PC-3 (cell line): ENCODE results near the gene GLIPR1L1. TPM values are rescaled to one million over a fixed set of nuclear protein-coding genes. Genes with fewer than 3 reads are reported as not detected.

ENCODE experiments used
- ATAC-seq: fragments of 200-7000 bp; cut with Tn5 transposase; 2 replicates; pipeline ENCODE4 v1.9.1; 2020; ENCODE audit warnings: mild to moderate bottlenecking, moderate library complexity
- BruUV-seq: library from RNA; stranded (reverse); fragments of 400-500 nt; replicated peaks from 2 replicates; lab custom pipeline; 2021; lab: Mats Ljungman, UMichigan
- CTCF ChIA-PET: fragments of 300-600 bp; sonication (Branson Sonifier 250); formaldehyde crosslinking; loops from one replicate; lab custom pipeline; 2022; ENCODE audit warnings: antibody characterized with exemption; lab: Charles Lee
- POLR2A ChIA-PET: fragments of 300-600 bp; sonication (Branson Sonifier 250); formaldehyde crosslinking; loops from one replicate; lab custom pipeline; 2022; ENCODE audit warnings: antibody characterized with exemption; ENCODE audit not compliant: unreplicated experiment; lab: Charles Lee
- DNase-seq: peaks from one replicate; pipeline ENCODE4 v3.0.0-alpha.2; 2015
- H2AFZ ChIP-seq: fragments of 300-600 bp; sonication (generic); 2 replicates; pipeline ENCODE4 v1.6.0; 2016; ENCODE audit warnings: antibody characterized with exemption, low read length
- H3F3A ChIP-seq: fragments of 300-600 bp; sonication (generic); one replicate; pipeline ENCODE4 v1.6.0; 2017; ENCODE audit warnings: antibody characterized with exemption, low read length, control low read depth, mild to moderate bottlenecking; ENCODE audit not compliant: unreplicated experiment
- H3K27ac ChIP-seq: fragments of 300-600 bp; sonication (generic); 2 replicates; pipeline ENCODE4 v1.5.1; 2016; ENCODE audit warnings: mild to moderate bottlenecking, low read length
- H3K27me3 ChIP-seq: fragments of 300-600 bp; sonication (generic); 2 replicates; pipeline ENCODE4 v1.6.1; 2016; ENCODE audit warnings: low read length, mixed read lengths
- H3K36me3 ChIP-seq: fragments of 300-600 bp; sonication (generic); 2 replicates; pipeline ENCODE4 v1.6.1; 2016; ENCODE audit warnings: low read depth, mixed run types, low read length, mixed read lengths
- H3K4me1 ChIP-seq: fragments of 300-600 bp; sonication (generic); 2 replicates; pipeline ENCODE4 v1.5.1; 2016; ENCODE audit warnings: low read length; ENCODE audit not compliant: insufficient read depth
- H3K4me2 ChIP-seq: fragments of 300-600 bp; sonication (generic); 2 replicates; pipeline ENCODE4 v1.6.0; 2016; ENCODE audit warnings: low read length
- H3K4me3 ChIP-seq: fragments of 300-600 bp; sonication (generic); 2 replicates; pipeline ENCODE4 v1.5.1; 2016; ENCODE audit warnings: mild to moderate bottlenecking, low read length, mixed read lengths
- H3K79me2 ChIP-seq: fragments of 300-600 bp; sonication (generic); 2 replicates; pipeline ENCODE4 v1.6.1; 2017; ENCODE audit warnings: low read length, mixed read lengths
- H3K9ac ChIP-seq: fragments of 300-600 bp; sonication (generic); 2 replicates; pipeline ENCODE4 v1.6.0; 2016; ENCODE audit warnings: mild to moderate bottlenecking, low read length
- H3K9me2 ChIP-seq: fragments of 300-600 bp; sonication (generic); replicated peaks from 2 replicates; pipeline ENCODE4 v1.6.1; 2016; ENCODE audit warnings: mixed run types, low read length, mixed read lengths
- H3K9me3 ChIP-seq: fragments of 300-600 bp; sonication (generic); 2 replicates; pipeline ENCODE4 v1.6.1; 2016; ENCODE audit warnings: low read length, mixed read lengths
- H4K20me1 ChIP-seq: fragments of 300-600 bp; sonication (generic); 2 replicates; pipeline ENCODE4 v1.6.1; 2016; ENCODE audit warnings: low read length, mixed read lengths
- CTCF ChIP-seq: fragments of 300-600 bp; sonication (generic); conservative IDR thresholded peaks from 2 replicates; pipeline ENCODE4 v1.5.1; 2017; ENCODE audit warnings: antibody characterized with exemption, low read depth, mild to moderate bottlenecking, low read length
- EZH2 ChIP-seq: fragments of 300-600 bp; sonication (generic); IDR thresholded peaks from one replicate; pipeline ENCODE4 v1.6.1; 2017; ENCODE audit warnings: antibody characterized with exemption, mild to moderate bottlenecking, low read length; ENCODE audit not compliant: unreplicated experiment
- EZH2phosphoT487 ChIP-seq: fragments of 300-600 bp; sonication (generic); IDR thresholded peaks from 2 replicates; pipeline ENCODE4 v1.6.1; 2018; ENCODE audit warnings: mild to moderate bottlenecking, antibody characterized with exemption, low read length, borderline replicate concordance
- intact Hi-C: fragments of 100-400 bp; cut with micrococcal nuclease; formaldehyde crosslinking; loops from 2 replicates; pipeline ENCODE4 v1.9.0; 2023
- total RNA-seq: library from RNA; depleted of rRNA; stranded (reverse); fragments of >200 nt; gene quantifications from 2 replicates; pipeline ENCODE4 v1.2.3, GENCODE V29; 2014

GLIPR1L1 gene
- total RNA-seq, 1 experiment from 2014 or later, result not detected

DNA sequence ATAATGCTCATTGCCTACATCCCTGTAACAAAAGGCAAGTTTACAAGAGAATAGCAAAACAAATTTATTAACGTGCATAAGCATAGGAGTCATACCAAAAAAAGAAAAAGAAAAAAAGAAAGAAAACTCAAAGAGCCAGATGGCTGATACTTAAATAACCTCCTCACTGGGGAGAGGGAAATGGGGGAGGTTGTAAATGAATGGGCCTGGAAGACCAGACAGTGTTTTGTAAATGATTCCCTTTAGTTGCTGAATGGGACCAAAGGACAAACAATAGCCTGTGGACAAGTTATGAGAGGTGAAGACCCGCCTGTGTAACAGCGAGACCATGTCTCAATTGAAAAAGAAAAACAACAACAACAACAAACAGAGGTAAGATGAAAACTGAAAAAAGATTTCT lies 39.7 kb upstream of the GLIPR1L1 start:
- ATAC-seq (no peak), DNase-seq (no peak)
- Histone ChIP-seq H3K4me2 (no peak overlapping the region), H3K9me2 (no peaks in the 10 kb centered on the region), H3K27ac (no peak overlapping the region), H3K79me2 (no peaks in the 10 kb centered on the region), H3K27me3 (no peaks in the 10 kb centered on the region), H3K4me1 (no peaks in the 10 kb centered on the region), H3K36me3 (no peaks in the 10 kb centered on the region), H3K9me3 (no peaks in the 10 kb centered on the region), H3K4me3 (no peak overlapping the region), H2AFZ (no peak overlapping the region), H3K9ac (no peak overlapping the region), H3F3A (no peaks in the 10 kb centered on the region), H4K20me1 (no peaks in the 10 kb centered on the region)
- BruUV-seq, result no TSS peak
- intact Hi-C loops, result no loop called here
- ChIA-PET POLR2A (no interaction called here), CTCF (no interaction called here)
- TF ChIP-seq EZH2phosphoT487 (no peak), CTCF (no peak), EZH2 (no peak)

DNA sequence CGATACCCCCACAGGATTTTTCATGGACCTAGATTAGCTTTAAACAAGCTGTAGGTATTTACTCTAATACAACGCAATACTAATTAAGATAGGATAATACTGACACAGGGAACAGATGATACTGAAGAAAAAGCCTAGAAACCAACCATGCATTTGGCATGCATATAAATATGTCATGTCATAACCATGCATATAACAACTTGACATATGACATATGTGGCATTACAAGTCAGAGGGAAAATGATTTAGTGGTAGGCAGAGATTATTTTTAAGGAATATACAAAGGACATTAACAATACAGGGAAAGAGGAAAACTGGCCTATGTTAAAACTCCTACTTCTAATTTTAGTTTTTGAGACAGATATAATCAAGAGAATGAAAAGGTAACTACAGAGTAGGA lies 32.2 kb upstream of the GLIPR1L1 start:
- Histone ChIP-seq H2AFZ (no peak overlapping the region), H3K4me2 (no peak overlapping the region), H3K9me2 (no peaks in the 10 kb centered on the region), H3K4me3 (no peak overlapping the region), H3F3A (no peaks in the 10 kb centered on the region), H3K79me2 (no peaks in the 10 kb centered on the region), H3K27me3 (no peaks in the 10 kb centered on the region), H3K9ac (no peak overlapping the region), H3K36me3 (no peaks in the 10 kb centered on the region), H4K20me1 (no peaks in the 10 kb centered on the region), H3K9me3 (no peaks in the 10 kb centered on the region), H3K27ac (no peak overlapping the region), H3K4me1 (no peaks in the 10 kb centered on the region)
- ChIA-PET CTCF (no interaction called here), POLR2A (no interaction called here)
- no peak for DNase-seq
- intact Hi-C loops, result no loop called here
- no peak for ATAC-seq
- TF ChIP-seq CTCF (no peak), EZH2phosphoT487 (no peak), EZH2 (no peak)
- BruUV-seq, result no TSS peak

DNA sequence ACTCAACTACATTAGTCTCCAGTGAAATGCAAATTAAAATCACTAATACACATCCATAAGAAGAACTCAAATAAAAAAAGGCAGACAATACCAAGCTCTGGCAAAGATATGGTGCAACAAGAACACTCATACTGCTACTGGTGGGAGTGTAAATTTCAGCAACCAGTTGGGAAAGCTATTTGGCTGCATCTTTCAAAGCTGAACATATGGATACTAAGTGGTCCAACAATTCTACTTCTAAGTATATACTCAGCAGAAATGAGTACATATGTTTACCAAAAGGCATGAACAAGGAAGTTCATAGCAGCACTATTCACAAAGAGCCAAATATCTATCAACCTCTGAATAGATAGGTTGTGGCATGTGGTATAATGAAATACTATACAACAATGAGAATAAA lies 31.7 kb upstream of the GLIPR1L1 start:
- no peak for ATAC-seq

More for the DNA sequence above, 31.7 kb upstream of the GLIPR1L1 start:
- CTCF ChIA-PET, result no interaction called here
- Histone ChIP-seq H3K36me3 (no peaks in the 10 kb centered on the region), H3K4me1 (no peaks in the 10 kb centered on the region), H3K27me3 (no peaks in the 10 kb centered on the region), H3K4me3 (no peak overlapping the region), H3K9me3 (no peaks in the 10 kb centered on the region), H3K27ac (no peak overlapping the region), H3K79me2 (no peaks in the 10 kb centered on the region), H3K9ac (no peak overlapping the region), H3K9me2 (no peaks in the 10 kb centered on the region), H4K20me1 (no peaks in the 10 kb centered on the region), H3K4me2 (no peak overlapping the region), H2AFZ (no peak overlapping the region), H3F3A (no peaks in the 10 kb centered on the region)
- POLR2A ChIA-PET, result interaction anchor here (0.6 kb wide), 1 partner anchor 483 kb away, joined by 3 read pairs; no protein-coding TSS in a partner anchor
- intact Hi-C loops, result no loop called here
- TF ChIP-seq EZH2phosphoT487, result no peak
- no peak for TF ChIP-seq CTCF
- TF ChIP-seq EZH2, result no peak
- no TSS peak for BruUV-seq
- no peak for DNase-seq
